ENCODE measurements around the gene ZNF138. TPM values are rescaled to one million over a fixed set of nuclear protein-coding genes. Genes with fewer than 3 reads are reported as not detected.
A peak's percentile ranks its signal among the peaks of the same experiment; 100 is the strongest.

Gene ZNF138
- total RNA-seq, 1 donor from 2014 or later = 7.4 TPM

DNA sequence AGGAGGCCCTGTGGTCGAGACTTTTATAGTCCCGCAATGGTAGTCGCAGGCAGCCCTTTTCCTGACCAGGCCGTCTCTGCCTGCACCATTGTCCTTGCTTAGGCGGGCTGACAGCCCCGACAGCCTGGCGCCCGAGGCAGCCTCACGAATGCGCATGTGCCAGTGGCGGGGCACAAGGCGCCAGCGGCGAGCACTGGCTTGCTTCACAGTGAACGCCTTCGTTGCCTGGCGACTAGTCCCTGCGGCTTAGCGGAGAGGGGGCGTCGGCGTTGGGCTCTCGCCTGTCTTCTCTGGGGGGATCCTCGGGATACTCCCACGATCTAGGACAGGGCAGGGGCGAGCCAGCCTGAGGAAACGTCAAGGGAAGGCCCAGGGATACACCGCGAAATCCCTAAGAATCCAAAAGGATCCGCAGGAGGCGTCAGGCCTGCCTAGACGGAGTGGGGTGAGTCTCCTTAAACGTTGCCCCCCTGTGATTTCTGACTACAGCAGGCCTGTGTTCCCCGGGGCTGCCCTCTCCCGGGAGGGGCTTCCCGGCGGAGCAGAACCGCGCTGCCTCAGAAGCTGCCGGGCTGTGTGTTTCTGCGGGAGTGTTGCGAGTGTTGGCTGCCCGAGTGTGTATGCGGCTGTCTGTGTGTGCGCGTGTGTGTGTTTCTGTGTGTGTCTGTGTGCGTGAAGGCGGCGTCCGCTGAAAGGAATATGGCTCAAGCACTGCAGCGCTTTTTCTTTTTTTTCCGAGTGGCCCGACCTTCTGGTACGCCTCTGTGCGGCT, 88.3 kb downstream of the ZNF138 start:
- H3K27me3 ChIP-seq (ENCODE audit: control insufficient read depth, insufficient read depth, low read length) = peaks cover 20% of the 10 kb centered on the region
- TF ChIP-seq, protein P1, sequence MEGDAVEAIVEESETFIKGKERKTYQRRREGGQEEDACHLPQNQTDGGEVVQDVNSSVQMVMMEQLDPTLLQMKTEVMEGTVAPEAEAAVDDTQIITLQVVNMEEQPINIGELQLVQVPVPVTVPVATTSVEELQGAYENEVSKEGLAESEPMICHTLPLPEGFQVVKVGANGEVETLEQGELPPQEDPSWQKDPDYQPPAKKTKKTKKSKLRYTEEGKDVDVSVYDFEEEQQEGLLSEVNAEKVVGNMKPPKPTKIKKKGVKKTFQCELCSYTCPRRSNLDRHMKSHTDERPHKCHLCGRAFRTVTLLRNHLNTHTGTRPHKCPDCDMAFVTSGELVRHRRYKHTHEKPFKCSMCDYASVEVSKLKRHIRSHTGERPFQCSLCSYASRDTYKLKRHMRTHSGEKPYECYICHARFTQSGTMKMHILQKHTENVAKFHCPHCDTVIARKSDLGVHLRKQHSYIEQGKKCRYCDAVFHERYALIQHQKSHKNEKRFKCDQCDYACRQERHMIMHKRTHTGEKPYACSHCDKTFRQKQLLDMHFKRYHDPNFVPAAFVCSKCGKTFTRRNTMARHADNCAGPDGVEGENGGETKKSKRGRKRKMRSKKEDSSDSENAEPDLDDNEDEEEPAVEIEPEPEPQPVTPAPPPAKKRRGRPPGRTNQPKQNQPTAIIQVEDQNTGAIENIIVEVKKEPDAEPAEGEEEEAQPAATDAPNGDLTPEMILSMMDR (IDR thresholded peaks at IDR 0.05; ENCODE audit: insufficient read depth, low read length, poor library complexity, severe bottlenecking) = no peak
- DNase-seq (ENCODE audit: low read depth) = no peak
- H3K36me3 ChIP-seq (ENCODE audit: control insufficient read depth, insufficient read depth, low read length) = no peaks in the 10 kb centered on the region
- peak overlapping the region; percentile 17 for H3K4me3 ChIP-seq (ENCODE audit: low read depth, low read length)

Other genes with a start within 250 kb of the ZNF138 start
- gene ZNF680, start 231.4 kb upstream of the ZNF138 start, total RNA-seq = 4.0 and 7.0 TPM in 2 replicates
- 4.2 and 5.0 TPM in 2 replicates for gene ZNF107, start 128.3 kb upstream of the ZNF138 start, total RNA-seq
- gene ZNF273, start 108.8 kb downstream of the ZNF138 start, total RNA-seq = 3.8 and 5.3 TPM in 2 replicates
- gene ZNF117, start 196.6 kb downstream of the ZNF138 start, total RNA-seq = 6.4 TPM in 2 replicates
- 6.5 and 8.8 TPM in 2 replicates for gene ERV3-1, start 212.3 kb downstream of the ZNF138 start, total RNA-seq

All from kidney epithelial cell (primary cell).